Measurements from ENCODE around the gene CRLF2.
A peak's percentile ranks its signal among the peaks of the same experiment; 100 is the strongest.
"Not testable (repeated sequence)": the region's sequence is repeated elsewhere in the genome, so short reads cannot be mapped to it uniquely, and the experiment has no call there.

Gene CRLF2

GRCh38 chrX:1212532-1212931, at the start of gene CRLF2:
CRLF2 (minus strand) TSS chrX:1212649; CDS start chrX:1212634, 15 bp downstream.
- no peak for DNase-seq

GRCh38 chrX:1261771-1262170, 49.3 kb upstream of the CRLF2 start:
- not testable (repeated sequence) for DNase-seq

GRCh38 chrX:1261285-1261684, 48.8 kb upstream of the CRLF2 start:
- no peak for DNase-seq

GRCh38 chrX:1252861-1253260, 40.4 kb upstream of the CRLF2 start:
- no peak for DNase-seq

GRCh38 chrX:1249101-1249887, 36.8 kb upstream of the CRLF2 start:
- peak; percentile 37 for DNase-seq

GRCh38 chrX:1248331-1249061, 36.0 kb upstream of the CRLF2 start:
- DNase-seq, result no peak

GRCh38 chrX:1246816-1247215, 34.4 kb upstream of the CRLF2 start:
- DNase-seq, result peak; percentile 85

GRCh38 chrX:1244164-1245076, 32.0 kb upstream of the CRLF2 start:
- peak; percentile 20 for DNase-seq

GRCh38 chrX:1242891-1243402, 30.5 kb upstream of the CRLF2 start:
- DNase-seq, result peak; percentile 22

GRCh38 chrX:1240551-1240950, 28.1 kb upstream of the CRLF2 start:
- DNase-seq, result not testable (repeated sequence)

GRCh38 chrX:1239681-1240142, 27.3 kb upstream of the CRLF2 start:
- no peak for DNase-seq

- DNase-seq, result peak; percentile 23
These were observed 19.5 kb upstream of the CRLF2 start for GRCh38 chrX:1231850-1232465.

- not testable (repeated sequence) for DNase-seq
These were observed 15.7 kb upstream of the CRLF2 start for GRCh38 chrX:1228101-1228500.

- DNase-seq, result no peak
These were observed 13.8 kb upstream of the CRLF2 start for GRCh38 chrX:1226249-1226648.

GRCh38 chrX:1224954-1225353, 12.5 kb upstream of the CRLF2 start:
- DNase-seq, result no peak

- no peak for DNase-seq
These were observed 10.8 kb upstream of the CRLF2 start for GRCh38 chrX:1223242-1223600.

- DNase-seq, result no peak
These were observed 10.2 kb upstream of the CRLF2 start for GRCh38 chrX:1222531-1223241.

- no peak for DNase-seq
These were observed 8.9 kb upstream of the CRLF2 start for GRCh38 chrX:1221296-1221845.

- DNase-seq, result no peak
These were observed 5.8 kb upstream of the CRLF2 start for GRCh38 chrX:1218286-1218685.

- no peak for DNase-seq
These were observed 2.8 kb upstream of the CRLF2 start for GRCh38 chrX:1215123-1215823.

GRCh38 chrX:1213971-1214370, 1.5 kb upstream of the CRLF2 start:
- no peak for DNase-seq
